HG03432 (cell line): ENCODE data around the gene DRICH1.
"Not testable (repeated sequence)": the region's sequence is repeated elsewhere in the genome, so short reads cannot be mapped to it uniquely, and the experiment has no call there.

Experiments used
- ATAC-seq: cut with Tn5 transposase; IDR thresholded peaks from one replicate; pipeline ENCODE4 v1.9.1; 2021; ENCODE audit warnings: mild to moderate bottlenecking, moderate library complexity; ENCODE audit not compliant: unreplicated experiment

The DRICH1 gene

GRCh38 chr22:23651676-23652075 is 19.6 kb upstream of the DRICH1 start:
- no peak for ATAC-seq

- no peak for ATAC-seq
Measured at GRCh38 chr22:23649071-23649501, 17.0 kb upstream of the DRICH1 start.

GRCh38 chr22:23646526-23646925 is 14.4 kb upstream of the DRICH1 start:
- not testable (repeated sequence) for ATAC-seq

GRCh38 chr22:23640206-23640605 is 8.1 kb upstream of the DRICH1 start:
- not testable (repeated sequence) for ATAC-seq

- no peak for ATAC-seq
Measured at GRCh38 chr22:23639661-23640060, 7.5 kb upstream of the DRICH1 start.

- ATAC-seq: no peak
Measured at GRCh38 chr22:23638611-23639010, 6.5 kb upstream of the DRICH1 start.

- ATAC-seq: not testable (repeated sequence)
Measured at GRCh38 chr22:23635291-23635690, 3.2 kb upstream of the DRICH1 start.

- not testable (repeated sequence) for ATAC-seq
Measured at GRCh38 chr22:23628056-23628743, 3.9 kb downstream of the DRICH1 start.

- not testable (repeated sequence) for ATAC-seq
Measured at GRCh38 chr22:23627401-23628055, 4.6 kb downstream of the DRICH1 start.

GRCh38 chr22:23626286-23626975 is 5.7 kb downstream of the DRICH1 start:
- no peak for ATAC-seq

GRCh38 chr22:23622634-23623033 is 9.5 kb downstream of the DRICH1 start:
- no peak for ATAC-seq

GRCh38 chr22:23621916-23622315 is 10.2 kb downstream of the DRICH1 start:
- not testable (repeated sequence) for ATAC-seq

- no peak for ATAC-seq
Measured at GRCh38 chr22:23621082-23621780, 10.9 kb downstream of the DRICH1 start.

GRCh38 chr22:23613193-23613972 is 18.7 kb downstream of the DRICH1 start:
- ATAC-seq: no peak

- ATAC-seq: no peak
Measured at GRCh38 chr22:23609983-23610781, 21.9 kb downstream of the DRICH1 start.

- ATAC-seq: no peak
Measured at GRCh38 chr22:23608583-23608982, 23.5 kb downstream of the DRICH1 start.

- no peak for ATAC-seq
Measured at GRCh38 chr22:23606204-23607131, 25.7 kb downstream of the DRICH1 start.

- ATAC-seq: no peak
Measured at GRCh38 chr22:23604939-23605712, 27.0 kb downstream of the DRICH1 start.
